LNCAP (cell line): Measurements from ENCODE around the gene COL2A1.

Experiments used
- CTCF ChIP-seq: fragments of 450-650 bp; IDR thresholded peaks from 2 replicates; pipeline ENCODE4 v1.5.1; 2017; ENCODE audit warnings: mild to moderate bottlenecking

Gene COL2A1

GRCh38 chr12:47964106-47964728 lies 40.1 kb downstream of the COL2A1 start:
- no peak for TF ChIP-seq CTCF

- TF ChIP-seq CTCF: peak; percentile 98
These were observed 40.8 kb downstream of the COL2A1 start, which contains the start of gene TMEM106C for GRCh38 chr12:47963340-47964040. TSS of gene TMEM106C (plus strand) at chr12:47963596. CDS start at chr12:47964237, 641 bp downstream.

- no peak for TF ChIP-seq CTCF
These were observed 42.1 kb downstream of the COL2A1 start for GRCh38 chr12:47962198-47962597.

GRCh38 chr12:47955059-47955458 lies 49.2 kb downstream of the COL2A1 start:
- no peak for TF ChIP-seq CTCF

- no peak for TF ChIP-seq CTCF
These were observed 49.7 kb downstream of the COL2A1 start for GRCh38 chr12:47954467-47955045.

GRCh38 chr12:47954058-47954457 lies 50.2 kb downstream of the COL2A1 start:
- TF ChIP-seq CTCF: no peak

- TF ChIP-seq CTCF: no peak
These were observed 53.3 kb downstream of the COL2A1 start for GRCh38 chr12:47950856-47951468.
